ENCODE data around the gene GOSR2. TPM values are rescaled to one million over a fixed set of nuclear protein-coding genes. Genes with fewer than 3 reads are reported as not detected.

GOSR2 gene
- polyA plus RNA-seq, 3 donors: 53.1 to 61.2 (median 55.3) TPM

DNA sequence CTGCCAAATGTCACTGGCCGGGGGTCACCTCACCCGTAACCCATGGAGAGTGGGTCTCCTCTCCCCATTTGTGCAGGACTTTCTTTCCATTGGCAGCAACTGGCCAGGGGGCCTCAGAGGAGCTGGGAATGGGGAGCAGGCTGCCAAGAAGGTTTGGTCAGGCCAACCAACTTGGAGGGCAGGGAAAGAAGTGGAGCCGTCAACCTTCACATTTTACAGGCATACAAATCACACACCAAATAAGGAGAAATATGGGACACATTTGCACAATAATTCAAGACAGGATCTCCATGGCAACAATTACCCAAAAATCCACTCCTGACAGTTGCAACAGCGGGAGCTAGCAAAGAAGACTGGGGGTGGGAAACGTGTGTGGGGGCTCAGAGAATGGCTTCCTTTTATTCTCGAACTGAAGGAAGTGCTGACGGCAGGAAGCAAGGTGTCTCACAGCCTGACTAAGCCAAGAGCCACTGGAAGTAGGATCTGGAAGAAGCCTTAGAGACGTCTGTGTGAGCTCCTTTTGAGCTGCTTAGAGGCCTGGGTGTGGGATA lies 35.2 kb downstream of the GOSR2 start:
- DNase-seq (ENCODE audit: low read depth in 3 of 3, low spot score in 2 of 3): no peak

GRCh38 chr17:46960152-46960551 lies 37.2 kb downstream of the GOSR2 start:
- no peak for DNase-seq (ENCODE audit: low read depth in 3 of 3, low spot score in 2 of 3)

DNA sequence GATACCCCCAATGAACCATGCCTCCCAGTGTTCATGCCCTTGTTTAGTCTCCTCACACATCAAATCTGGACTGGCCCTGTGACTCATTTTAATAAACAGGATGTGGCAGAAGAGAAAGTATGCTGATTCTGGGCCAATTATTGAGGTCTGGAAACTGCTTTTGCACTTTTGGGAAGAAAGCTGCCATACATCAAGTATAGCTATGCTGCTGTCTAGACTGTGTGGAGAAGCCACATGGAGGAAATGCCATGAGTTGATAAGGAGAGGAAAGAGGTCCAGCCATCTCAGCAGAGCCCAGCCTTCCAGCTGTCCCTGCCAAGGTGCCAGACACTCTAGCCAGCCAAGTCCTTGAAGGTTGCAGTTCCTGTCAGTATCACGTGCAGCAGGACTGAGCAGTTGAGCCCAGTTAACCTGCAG lies 39.4 kb downstream of the GOSR2 start:
- no peak for DNase-seq (ENCODE audit: low read depth in 3 of 3, low spot score in 2 of 3)

DNA sequence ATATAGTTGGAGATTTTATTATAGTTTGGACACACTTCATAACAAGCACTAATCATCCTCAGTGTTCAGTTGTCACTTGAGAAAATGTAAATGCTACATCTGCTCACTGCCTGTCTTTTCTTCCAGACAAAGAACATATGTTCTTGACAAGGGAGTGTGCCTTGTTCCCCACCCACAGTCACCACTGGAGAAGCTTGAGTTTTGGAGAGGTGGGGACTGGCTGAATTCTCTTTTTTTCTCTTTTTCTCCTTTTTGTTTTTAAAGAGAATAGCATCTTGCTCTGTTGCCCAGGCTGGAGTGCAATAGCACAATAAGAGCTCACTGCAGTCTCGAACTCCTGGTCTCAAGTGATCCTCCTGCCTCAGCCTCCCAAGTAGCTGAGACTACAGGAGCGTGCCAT lies 40.6 kb downstream of the GOSR2 start:
- DNase-seq (ENCODE audit: low read depth in 3 of 3, low spot score in 2 of 3): no peak

- DNase-seq (ENCODE audit: low read depth in 3 of 3, low spot score in 2 of 3): no peak
These were observed 41.6 kb downstream of the GOSR2 start for GRCh38 chr17:46964315-46965265.

DNA sequence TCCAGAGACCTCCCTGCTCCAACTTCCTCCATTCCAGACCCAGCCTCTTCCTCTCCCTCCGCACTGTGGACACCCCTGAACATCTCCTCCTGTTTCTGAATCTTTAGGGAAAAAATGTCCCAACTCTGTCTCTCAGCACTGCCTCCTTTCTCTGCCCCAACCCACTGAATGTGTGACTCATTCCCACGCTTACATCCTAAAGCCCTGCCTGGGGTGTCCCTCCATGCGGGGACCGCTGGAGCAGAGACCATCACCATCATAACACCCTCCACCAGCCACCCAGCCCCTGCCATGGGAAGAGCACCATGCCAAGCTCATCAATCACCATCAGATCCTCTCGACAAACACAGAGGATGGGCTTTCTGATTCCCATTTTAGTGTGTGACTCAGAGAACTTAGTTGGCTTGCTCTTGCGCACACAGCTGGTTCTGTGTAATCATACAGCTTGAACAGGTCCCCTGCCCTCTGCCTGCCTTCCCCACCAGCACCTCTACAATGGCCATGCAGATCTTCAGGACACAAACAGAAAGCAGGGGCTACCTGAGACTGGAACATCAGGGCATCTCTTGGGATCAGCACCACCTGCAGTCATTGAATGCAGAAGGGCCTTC lies 45.4 kb downstream of the GOSR2 start:
- DNase-seq (ENCODE audit: low read depth in 3 of 3, low spot score in 2 of 3): no peak

DNA sequence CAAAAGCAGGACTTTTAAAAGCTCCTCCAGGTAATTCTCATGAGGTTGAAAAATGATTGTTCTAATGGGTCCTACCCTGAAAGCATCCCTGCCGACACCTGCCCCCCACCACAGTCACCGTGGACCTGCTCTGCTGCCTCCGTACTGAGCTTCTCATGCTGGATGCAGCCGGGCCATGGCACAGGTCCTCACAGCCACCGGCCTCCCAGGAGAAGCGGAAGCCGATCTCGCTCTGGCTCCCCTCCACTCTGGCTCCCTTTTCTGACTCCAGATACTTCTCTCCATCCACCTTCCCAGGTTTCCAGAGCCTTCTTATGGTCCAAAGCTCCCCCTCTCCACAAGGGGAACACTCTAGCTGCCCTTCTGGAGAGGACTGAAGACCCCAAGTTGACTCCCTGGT lies 45.9 kb downstream of the GOSR2 start:
- no peak for DNase-seq (ENCODE audit: low read depth in 3 of 3, low spot score in 2 of 3)

DNA sequence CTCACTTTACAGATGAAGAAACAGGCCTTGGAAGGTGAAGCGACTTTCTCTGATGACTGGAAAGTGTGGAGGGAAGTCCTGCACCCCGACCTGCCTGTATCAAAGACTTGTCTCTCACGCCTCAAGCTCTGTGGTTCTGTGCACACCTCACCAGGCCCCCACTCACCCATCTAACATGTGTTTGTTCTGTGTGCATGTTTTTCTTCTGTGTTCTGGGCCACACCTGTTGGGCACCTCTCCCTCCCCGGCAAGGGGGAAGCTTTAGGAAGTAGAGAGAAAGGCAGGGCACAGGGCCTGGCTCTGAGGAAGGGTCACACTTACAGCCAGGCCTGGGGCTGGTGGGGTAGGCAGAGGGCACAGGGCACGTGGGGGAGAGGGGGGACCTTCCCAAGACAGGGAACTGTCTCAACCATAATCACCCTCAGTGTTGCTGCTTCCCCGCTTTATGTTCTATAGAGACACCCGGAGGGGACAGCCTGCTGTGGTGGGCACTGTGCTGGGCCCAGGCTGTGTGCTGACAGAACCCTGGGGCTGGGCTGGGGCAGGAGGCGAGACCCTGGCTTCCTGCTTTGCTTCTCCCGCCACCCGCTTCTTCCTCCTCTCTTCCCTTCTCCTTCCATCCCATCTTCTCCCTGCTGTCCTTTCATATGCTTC lies 48.8 kb downstream of the GOSR2 start:
- DNase-seq (ENCODE audit: low read depth in 3 of 3, low spot score in 2 of 3): no peak

DNA sequence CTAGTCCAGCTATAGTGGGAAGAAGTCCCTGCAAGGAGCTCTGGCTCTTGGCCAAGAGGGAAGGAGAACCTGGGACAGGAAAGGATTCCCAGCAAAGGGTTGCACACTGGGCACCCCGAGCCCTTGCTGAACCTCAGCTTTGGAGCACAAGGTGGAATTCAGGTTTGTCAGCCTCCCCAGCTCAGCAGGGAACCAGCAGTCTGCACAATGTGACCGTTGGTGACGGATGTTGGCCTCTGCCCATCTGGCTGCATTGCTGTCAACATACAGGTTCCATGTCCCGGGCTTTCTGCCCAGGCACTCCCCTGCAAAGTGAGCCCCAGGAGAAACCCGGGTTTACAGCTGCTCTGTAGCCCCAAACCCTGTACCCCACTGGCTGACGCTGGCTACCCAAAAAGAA lies 49.4 kb downstream of the GOSR2 start:
- no peak for DNase-seq (ENCODE audit: low read depth in 3 of 3, low spot score in 2 of 3)

DNA sequence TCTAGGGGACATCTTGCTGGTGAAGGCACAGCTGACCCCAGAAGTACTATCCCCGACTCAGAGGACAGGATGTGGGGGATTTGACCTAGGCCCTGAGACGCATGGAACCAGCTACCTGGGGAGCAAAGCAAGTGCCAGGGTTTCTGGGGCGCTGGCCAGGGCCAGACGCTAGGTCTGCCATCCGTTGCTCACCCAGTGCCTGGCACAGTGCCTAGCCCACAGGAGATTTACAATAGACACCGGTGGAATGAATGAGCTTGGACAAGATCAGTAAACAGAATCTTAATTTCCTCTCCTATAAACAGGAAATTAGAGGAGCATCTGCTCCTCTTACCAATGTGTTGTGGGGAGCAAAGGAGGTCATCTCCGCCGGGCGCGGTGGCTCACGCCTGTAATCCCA lies 51.1 kb downstream of the GOSR2 start:
- DNase-seq (ENCODE audit: low read depth in 3 of 3, low spot score in 2 of 3): no peak

- no peak for DNase-seq (ENCODE audit: low read depth in 3 of 3, low spot score in 2 of 3)
These were observed 52.3 kb downstream of the GOSR2 start for GRCh38 chr17:46975287-46975686.

DNA sequence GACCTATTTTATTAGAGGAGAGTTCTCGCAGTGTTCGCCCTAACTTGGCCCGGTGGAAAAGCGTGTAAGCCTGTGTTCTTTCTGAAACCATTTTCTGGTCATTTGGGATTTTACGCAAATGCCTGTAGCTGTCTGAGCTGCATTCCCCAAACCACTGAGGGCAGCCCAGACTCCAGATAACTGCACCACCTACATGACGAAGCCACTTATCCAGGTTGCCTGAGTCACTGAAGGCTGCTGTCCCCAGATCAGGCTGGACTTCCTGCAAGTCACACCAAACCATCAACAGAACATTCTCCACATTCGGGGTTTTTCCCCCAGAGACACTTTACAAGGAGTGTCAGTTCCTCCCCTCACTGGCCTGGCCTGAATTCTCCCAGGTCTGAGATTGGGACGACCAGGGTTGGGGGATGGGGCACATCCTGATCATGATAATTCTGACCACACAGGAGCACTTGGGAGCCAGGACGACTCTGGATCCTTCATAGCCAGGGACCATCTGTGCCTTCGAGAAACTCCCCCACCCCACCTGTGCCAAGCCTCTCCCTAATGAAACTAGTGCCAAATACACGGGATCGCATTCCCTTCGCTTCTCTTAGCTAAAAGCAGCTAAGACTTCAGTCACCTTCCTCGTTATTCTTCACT lies 53.8 kb downstream of the GOSR2 start:
- no peak for DNase-seq (ENCODE audit: low read depth in 3 of 3, low spot score in 2 of 3)

DNA sequence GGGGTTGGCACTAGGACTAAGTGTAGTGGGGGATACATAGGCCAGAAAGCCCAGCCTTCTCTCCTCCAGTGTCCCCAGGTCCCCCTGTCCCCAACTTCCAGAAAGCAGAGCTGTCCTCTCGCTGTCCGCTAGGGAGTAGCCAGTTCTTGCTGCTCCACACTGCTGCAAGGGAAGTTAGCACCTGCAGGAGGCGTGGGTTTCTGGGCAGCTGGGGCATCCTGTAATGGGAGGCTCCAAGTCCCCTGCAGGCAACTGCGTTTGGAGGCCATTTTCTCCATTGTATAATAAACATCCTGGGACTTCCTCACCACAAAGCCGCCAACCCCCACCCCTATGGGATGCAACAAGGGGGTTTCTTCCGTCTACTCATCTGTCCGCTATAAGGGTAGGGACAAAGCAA lies 54.4 kb downstream of the GOSR2 start:
- DNase-seq (ENCODE audit: low read depth in 3 of 3, low spot score in 2 of 3): no peak

GRCh38 chr17:46977750-46978488 lies 55.0 kb downstream of the GOSR2 start:
- no peak for DNase-seq (ENCODE audit: low read depth in 3 of 3, low spot score in 2 of 3)

DNA sequence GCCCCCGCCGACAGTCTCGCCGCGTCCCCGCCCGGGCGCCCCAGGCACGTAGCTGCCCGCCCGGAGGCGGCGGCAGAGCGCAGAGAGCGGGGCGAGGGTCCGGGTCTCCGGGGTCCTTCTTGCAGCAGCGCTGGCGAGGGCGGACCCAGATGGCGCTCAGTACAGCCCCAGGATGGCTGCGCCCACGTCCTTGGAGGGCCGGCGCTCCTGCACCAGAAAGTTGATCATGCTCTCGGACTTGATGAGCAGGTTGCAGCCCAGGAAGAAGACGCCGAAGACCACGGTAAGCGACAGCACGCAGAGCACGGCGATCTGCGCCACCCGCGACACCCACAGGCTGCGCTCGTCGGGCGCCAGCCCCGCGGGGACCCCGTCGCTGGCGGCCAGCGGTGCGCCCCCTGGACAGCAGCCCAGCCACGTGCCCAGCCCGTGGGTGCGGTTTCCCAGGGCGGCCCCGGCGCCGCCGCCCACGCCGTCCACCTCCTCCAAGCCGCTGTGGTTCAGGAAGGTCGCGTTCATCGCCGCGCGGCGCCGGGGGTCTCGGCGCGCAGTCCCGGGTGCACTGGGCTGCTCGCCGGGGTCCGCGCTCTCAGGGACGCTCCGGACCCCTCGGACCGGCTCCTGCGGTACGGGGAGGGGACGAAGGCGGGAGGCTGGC lies 55.7 kb downstream of the GOSR2 start:
- DNase-seq (ENCODE audit: low read depth in 3 of 3, low spot score in 2 of 3): no peak

GRCh38 chr17:46979147-46979863 lies 56.3 kb downstream of the GOSR2 start, which contains the start of gene RPRML:
RPRML (minus strand) TSS chr17:46979253; CDS start chr17:46979007, 246 bp downstream.
- DNase-seq (ENCODE audit: low read depth in 3 of 3, low spot score in 2 of 3): no peak

DNA sequence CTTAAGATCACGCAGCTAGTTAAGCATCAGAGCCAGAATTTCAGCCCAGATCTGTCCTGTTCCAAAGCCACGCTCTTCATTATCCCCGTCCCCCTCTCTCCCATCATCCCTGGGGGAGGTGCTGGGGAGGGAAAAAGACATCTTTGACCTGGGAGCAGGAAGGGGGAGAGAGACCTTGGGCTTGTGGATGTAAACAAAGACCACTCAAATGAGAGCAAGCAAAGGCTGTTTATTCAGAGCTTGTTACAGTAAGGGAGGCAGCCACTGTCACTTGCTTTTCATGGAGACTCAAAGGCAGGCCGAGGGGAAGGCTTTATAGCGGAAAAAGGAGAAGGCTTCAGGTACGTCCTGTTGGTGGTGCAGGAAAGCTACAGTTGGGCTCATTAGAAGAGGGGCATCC lies 59.6 kb downstream of the GOSR2 start:
- DNase-seq (ENCODE audit: low read depth in 3 of 3, low spot score in 2 of 3): no peak

DNA sequence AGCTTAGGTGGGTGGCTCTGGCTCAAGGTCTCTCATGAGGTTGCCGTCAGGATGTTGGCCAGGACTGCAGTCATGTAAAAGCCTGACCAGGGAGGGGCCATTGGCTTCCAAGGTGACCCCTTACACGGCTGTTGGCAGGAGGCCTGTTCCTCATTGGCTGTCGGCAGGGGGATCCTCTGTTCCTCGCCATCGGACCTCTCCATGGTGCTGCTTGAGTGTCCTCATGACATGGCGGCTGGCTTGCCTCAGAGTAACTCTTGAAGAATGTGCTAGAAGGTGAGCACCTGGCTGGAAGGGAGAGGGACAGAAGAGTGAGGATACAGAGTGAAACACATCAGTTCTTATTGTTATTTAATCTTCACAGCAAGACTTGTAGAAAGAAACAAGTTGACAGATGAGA lies 60.8 kb downstream of the GOSR2 start:
- DNase-seq (ENCODE audit: low read depth in 3 of 3, low spot score in 2 of 3): no peak

- DNase-seq (ENCODE audit: low read depth in 3 of 3, low spot score in 2 of 3): no peak
These were observed 61.4 kb downstream of the GOSR2 start for GRCh38 chr17:46984341-46984740.
